Testis (tissue), 2 donors: Measurements from ENCODE around the gene CD69.

Experiments used
- POLR2A ChIP-seq: fragments of 450-650 bp; IDR thresholded peaks from one replicate; pipeline ENCODE4 v1.6.1; 2017; ENCODE audit warnings: antibody characterized with exemption, mild to moderate bottlenecking, moderate library complexity
- TF ChIP-seq, protein P1 (sequence below), 3 experiments: fragments of 450-650 bp in 2 of 3; fragments of 200-600 bp in 1 of 3; sonication (generic) in 1 of 3; IDR thresholded peaks; one replicate each; pipeline ENCODE4 v1.5.1; 2016 to 2019; ENCODE audit warnings: antibody characterized with exemption in 3 of 3, mild to moderate bottlenecking in 2 of 3, moderate library complexity in 1 of 3

GRCh38 chr12:9805883-9806282 is 45.2 kb upstream of the CD69 start:
- TF ChIP-seq POLR2A = no peak
- TF ChIP-seq, protein P1, sequence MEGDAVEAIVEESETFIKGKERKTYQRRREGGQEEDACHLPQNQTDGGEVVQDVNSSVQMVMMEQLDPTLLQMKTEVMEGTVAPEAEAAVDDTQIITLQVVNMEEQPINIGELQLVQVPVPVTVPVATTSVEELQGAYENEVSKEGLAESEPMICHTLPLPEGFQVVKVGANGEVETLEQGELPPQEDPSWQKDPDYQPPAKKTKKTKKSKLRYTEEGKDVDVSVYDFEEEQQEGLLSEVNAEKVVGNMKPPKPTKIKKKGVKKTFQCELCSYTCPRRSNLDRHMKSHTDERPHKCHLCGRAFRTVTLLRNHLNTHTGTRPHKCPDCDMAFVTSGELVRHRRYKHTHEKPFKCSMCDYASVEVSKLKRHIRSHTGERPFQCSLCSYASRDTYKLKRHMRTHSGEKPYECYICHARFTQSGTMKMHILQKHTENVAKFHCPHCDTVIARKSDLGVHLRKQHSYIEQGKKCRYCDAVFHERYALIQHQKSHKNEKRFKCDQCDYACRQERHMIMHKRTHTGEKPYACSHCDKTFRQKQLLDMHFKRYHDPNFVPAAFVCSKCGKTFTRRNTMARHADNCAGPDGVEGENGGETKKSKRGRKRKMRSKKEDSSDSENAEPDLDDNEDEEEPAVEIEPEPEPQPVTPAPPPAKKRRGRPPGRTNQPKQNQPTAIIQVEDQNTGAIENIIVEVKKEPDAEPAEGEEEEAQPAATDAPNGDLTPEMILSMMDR (IDR thresholded peaks at IDR 0.05) = no peak
